Activated T-cell treated with anti-CD3 and anti-CD28 coated beads for 24 hours (primary cell): ENCODE results near the gene TTC34.
"Not testable (repeated sequence)": the region's sequence is repeated elsewhere in the genome, so short reads cannot be mapped to it uniquely, and the experiment has no call there.

Experiments used
- DNase-seq: peaks from one replicate; pipeline ENCODE4 v3.0.0-alpha.2; 2020; ENCODE audit warnings: low read depth

Gene TTC34

DNA sequence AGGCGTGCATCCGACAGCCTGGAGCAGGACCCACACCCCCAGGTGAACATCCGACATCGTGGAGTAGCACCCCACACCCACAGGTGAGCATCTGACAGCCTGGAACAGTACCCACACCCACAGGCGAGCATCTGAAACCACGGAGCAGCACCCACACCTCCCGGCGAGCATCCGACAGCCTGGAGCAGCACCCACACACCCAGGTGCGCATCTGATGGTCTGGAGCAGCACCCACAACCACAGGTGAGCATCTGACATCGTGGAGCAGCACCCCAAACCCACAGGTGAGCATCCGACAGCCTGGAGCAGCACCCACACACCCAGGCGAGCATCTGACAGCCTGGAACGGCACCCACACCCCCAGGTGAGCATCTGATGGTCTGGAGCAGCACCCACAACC, 46.1 kb downstream of the TTC34 start:
- DNase-seq: not testable (repeated sequence)

DNA sequence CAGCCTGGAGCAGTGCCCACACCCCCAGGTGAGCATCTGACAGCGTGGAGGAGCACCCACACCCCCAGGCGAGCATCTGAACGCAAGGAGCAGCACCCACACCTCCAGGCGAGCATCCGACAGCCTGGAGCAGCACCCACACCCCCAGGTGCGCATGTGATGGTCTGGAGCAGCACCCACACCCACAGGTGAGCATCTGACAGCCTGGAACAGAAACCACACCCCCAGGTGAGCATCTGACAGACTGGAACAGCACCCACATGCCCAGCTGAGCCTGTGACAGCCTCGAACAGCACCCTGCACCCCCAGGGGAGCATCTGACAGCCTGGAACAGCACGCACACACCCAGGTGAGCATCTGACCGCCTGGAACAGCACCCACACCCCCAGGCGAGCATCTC, 46.9 kb downstream of the TTC34 start:
- DNase-seq: not testable (repeated sequence)

DNA sequence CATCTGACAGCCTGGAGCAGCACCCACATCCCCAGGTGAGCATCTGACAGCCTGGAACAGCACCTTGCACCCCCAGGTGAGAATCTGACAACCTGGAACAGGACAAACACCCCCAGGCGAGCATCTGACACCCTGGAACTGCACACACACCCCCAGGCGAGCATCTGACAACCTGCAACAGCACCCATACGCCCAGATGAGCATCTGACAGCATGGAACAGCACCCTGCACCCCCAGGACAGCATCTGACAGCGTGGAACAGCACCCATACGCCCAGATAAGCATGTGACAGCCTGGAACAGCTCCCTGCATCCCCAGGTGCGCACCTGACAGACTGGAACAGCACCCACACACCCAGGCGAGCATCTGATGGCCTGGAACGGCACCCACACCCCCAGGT, 49.0 kb downstream of the TTC34 start:
- not testable (repeated sequence) for DNase-seq

DNA sequence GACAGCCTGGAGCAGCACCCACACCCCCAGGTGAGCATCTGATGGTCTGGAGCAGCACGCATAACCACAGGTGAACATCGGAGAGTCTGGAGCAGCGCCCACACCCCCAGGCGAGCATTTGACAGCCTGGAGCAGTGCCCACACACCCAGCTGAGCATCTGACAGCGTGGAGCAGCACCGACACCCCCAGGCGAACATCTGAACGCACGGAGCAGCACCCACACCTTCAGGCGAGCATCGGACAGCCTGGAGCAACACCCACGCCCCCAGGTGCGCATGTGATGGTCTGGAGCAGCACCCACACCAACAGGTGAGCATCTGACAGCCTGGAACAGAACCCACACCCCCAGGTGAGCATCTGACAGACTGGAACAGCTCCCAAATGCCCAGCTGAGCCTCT, 49.6 kb downstream of the TTC34 start:
- DNase-seq: not testable (repeated sequence)

DNA sequence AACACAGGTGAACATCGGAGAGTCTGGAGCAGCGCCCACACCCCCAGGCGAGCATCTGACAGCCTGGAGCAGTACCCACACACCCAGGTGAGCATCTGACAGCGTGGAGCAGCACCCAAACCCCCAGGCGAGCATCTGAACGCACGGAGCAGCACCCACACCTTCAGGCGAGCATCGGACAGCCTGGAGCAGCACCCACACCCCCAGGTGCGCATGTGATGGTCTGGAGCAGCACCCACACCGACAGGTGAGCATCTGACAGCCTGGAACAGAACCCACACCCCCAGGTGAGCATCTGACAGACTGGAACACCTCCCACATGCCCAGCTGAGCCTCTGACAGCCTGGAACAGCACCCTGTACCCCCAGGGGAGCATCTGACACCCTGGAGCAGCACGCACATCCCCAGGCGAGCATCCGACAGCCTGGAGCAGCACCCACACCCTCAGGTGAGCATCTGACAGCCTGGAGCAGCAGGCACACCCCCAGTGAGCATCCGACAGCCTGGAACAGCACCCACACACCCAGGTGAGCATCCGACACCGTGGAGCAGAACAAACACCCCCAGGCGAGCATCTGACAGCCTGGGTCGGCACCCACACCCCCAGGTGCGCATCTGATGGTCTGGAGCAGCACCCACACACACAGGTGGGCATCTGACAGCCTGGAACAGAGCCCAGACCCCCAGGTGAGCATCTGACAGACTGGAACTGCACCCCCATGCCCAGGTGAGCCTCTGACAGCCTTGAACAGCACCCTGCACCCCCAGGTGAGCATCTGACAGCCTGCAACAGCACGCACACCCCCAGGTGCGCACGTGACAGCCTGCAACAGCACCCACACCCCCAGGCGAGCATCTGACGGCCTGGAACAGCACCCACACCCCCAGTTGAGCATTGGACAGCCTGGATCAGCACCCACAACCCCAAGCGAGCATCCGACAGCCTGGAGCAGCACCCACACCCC, 50.4 kb downstream of the TTC34 start:
- not testable (repeated sequence) for DNase-seq

DNA sequence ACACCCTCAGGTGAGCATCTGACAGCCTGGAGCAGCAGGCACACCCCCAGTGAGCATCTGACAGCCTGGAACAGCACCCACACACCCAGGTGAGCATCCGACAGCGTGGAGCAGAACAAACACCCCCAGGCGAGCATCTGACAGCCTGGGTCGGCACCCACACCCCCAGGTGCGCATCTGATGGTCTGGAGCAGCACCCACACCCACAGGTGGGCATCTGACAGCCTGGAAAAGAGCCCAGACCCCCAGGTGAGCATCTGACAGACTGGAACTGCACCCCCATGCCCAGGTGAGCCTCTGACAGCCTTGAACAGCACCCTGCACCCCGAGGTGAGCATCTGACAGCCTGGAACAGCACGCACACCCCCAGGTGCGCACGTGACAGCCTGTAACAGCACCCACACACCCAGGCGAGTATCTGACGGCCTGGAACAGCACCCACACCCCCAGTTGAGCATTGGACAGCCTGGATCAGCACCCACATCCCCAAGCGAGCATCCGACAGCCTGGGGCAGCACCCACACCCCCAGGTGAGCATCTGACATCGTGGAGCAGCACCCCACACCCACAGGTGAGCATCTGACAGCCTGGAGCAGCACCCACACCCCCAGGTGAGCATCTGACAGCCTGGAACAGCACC, 51.3 kb downstream of the TTC34 start:
- DNase-seq: not testable (repeated sequence)

DNA sequence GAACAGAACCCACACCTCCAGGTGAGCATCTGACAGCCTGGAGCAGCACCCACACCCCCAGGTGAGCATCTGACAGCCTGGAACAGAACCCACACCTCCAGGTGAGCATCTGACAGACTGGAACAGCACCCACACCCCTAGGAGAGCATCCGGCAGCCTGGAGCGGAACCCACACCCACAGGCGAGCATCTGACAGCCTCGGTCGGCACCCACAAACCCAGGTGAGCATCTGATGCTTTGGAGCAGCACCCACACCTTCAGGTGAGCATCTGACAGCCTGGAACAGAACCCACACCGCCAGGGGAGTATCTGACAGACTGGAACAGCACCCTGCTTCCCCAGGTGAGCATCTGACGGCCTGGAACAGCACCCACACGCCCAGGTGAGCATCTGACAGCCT, 52.9 kb downstream of the TTC34 start:
- not testable (repeated sequence) for DNase-seq

DNA sequence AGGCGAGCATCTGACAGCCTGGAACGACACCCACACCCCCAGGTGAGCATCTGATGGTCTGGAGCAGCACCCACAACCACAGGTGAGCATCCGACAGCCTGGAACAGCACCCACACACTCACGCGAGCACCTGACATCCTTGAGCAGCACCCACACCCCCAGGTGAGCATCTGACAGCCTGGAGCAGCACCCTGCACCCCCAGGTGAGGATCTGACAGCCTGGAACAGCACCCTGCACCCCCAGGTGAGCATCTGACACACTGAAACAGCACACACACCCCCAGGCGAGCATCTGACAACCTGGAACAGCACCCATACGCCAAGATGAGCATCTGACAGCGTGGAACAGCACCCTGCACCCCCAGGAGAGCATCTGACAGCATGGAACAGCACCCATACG, 106.7 kb downstream of the TTC34 start:
- not testable (repeated sequence) for DNase-seq

DNA sequence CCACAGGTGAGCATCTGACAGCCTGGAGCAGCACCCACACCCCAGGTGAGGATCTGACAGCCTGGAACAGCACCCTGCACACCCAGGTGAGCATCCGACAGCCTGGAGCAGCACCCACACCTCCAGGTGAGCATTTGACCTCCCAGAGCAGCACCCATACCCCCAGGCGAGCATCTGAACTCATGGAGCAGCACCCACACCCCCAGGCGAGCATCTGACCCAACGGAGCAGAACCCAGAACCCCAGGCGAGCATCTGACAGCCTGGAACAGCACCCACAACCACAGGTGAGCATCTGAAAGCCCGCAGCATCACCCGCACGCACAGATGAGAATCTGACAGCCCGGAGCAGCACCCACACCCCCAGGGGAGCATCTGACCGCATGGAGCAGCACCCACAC, 111.3 kb downstream of the TTC34 start:
- DNase-seq: not testable (repeated sequence)

DNA sequence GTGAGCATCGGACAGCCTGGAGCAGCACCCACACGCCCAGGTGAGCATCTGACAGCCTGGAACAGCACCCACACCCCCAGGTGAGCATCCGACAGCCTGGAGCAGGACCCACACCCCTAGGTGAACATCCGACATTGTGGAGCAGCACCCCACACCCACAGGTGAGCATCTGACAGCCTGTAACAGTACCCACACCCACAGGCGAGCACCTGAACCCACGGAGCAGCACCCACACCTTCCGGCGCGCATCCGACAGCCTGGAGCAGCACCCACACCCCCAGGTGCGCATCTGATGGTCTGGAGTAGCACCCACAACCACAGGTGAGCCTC, 113.2 kb downstream of the TTC34 start:
- DNase-seq: not testable (repeated sequence)

DNA sequence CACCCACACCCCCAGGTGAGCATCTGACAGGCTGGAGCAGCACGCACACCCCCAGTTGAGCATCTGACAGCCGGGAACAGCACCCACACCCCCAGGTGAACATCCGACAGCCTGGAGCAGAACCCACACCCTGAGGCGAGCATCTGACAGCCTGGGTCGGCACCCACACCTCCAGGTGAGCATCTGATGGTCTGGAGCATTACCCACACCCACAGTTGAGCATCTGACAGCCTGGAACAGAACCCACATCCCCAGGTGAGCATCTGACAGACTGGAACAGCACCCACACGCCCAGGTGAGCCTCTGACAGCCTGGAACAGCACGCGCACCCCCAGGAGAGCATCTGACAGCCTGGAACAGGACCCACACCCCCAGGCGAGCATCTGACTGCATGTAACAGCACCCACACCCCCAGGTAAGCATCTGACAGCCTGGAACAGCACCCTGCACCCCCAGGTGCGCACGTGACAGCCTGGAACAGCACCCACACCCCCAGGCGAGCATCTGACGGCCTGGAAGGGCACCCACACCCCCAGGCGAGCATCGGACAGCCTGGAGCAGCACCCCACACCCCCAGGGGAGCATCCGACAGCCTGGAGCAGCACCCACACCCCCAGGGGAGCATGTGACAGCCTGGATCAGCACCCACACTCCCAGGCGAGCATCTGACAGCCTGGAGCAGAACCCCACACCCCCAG, 113.7 kb downstream of the TTC34 start:
- DNase-seq: not testable (repeated sequence)

DNA sequence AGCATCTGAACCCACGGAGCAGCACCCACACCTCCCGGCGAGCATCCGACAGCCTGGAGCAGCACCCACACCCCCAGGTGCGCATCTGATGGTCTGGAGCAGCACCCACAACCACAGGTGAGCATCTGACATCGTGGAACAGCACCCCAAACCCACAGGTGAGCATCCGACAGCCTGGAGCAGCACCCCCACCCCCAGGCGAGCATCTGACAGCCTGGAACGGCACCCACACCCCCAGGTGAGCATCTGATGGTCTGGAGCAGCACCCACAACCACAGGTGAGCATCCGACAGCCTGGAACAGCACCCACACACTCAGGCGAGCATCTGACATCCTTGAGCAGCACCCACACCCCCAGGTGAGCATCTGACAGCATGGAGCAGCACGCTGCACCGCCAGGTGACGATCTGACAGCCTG, 114.3 kb downstream of the TTC34 start:
- DNase-seq: not testable (repeated sequence)

DNA sequence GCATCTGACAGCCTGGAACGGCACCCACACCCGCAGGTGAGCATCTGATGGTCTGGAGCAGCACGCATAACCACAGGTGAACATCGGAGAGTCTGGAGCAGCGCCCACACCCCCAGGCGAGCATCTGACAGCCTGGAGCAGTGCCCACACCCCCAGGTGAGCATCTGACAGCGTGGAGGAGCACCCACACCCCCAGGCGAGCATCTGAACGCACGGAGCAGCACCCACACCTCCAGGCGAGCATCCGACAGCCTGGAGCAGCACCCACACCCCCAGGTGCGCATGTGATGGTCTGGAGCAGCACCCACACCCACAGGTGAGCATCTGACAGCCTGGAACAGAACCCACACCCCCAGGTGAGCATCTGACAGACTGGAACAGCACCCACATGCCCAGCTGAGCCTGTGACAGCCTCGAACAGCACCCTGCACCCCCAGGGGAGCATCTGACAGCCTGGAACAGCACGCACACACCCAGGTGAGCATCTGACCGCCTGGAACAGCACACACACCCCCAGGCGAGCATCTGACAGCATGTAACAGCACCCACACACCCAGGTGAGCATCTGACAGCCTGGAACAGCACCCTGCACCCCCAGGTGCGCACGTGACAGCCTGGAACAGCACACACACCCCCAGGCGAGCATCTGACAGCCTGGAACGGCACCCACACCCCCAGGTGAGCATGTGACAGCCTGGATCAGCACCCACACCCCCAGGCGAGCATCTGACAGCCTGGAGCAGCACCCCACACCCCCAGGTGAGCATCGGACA, 115.2 kb downstream of the TTC34 start:
- not testable (repeated sequence) for DNase-seq

DNA sequence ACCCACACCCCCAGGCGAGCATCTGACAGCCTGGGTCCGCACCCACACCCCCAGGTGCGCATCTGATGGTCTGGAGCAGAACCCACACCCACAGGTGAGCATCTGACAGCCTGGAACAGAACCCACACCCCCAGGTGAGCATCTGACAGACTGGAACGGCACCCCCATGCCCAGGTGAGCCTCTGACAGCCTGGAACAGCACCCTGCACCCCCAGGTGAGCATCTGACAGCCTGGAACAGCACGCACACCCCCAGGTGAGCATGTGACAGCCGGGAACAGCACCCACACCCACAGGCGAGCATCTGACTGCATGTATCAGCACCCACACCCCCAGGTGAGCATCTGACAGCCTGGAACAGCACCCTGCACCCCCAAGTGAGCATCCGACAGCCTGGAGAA, 115.8 kb downstream of the TTC34 start:
- not testable (repeated sequence) for DNase-seq

DNA sequence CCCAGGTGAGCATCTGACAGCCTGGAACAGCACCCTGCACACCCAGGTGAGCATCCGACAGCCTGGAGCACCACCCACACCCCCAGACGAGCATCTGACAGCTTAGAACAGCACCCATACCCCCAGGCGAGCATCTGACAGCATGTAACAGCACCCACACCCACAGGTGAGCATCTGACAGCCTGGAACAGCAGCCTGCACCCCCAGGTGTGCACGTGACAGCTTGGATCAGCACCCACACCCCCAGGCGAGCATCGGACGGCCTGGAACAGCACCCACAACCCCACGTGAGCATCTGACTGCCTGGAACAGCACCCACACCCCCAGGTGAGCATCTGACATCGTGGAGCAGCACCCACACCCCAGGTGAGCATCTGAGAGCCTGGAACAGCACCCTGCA, 116.6 kb downstream of the TTC34 start:
- DNase-seq: not testable (repeated sequence)

DNA sequence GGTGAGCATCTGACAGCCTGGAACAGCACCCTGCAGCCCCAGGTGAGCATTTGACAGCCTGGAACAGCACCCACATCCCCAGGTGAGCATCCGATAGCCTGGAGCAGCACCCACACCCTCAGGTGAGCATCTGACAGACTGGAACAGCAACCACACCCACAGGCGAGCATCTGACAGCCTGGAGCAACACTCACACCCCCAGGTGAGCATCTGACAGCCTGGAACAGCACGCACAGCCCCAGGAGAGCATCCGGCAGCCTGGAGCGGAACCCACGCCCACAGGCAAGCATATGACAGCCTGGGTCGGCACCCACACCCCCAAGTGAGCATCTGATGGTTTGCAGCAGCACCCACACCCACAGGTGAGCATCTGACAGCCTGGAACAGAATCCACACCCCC, 117.5 kb downstream of the TTC34 start:
- DNase-seq: not testable (repeated sequence)

DNA sequence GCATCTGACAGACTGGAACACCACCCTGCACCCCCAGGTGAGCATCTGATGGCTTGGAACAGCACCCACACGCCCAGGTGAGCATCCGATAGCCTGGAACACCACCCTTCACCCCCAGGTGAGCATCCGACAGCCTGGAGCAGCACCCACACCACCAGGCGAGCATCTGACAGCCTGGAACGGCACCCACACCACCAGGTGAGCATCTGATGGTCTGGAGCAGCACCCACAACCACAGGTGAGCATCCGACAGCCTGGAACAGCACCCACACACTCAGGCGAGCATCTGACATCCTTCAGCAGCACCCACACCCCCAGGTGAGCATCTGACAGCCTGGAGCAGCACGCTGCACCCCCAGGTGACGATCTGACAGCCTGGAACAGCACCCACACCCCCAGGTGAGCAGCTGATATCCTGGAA, 118.2 kb downstream of the TTC34 start:
- not testable (repeated sequence) for DNase-seq

DNA sequence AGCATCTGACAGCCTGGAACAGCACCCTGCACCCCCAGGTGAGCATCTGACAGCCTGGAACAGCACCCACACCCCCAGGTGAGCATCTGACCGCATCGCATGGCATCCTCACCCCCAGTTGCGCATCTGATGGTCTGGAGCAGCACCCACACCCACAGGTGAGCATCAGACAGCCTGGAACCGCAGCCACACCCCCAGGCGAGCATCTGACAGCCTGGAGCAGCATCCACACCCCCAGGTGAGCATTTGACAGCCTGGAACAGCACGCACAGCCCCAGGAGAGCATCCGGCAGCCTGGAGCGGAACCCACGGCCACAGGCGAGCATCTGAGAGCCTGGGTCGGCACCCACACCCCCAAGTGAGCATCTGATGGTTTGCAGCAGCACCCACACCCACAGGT, 118.6 kb downstream of the TTC34 start:
- not testable (repeated sequence) for DNase-seq

DNA sequence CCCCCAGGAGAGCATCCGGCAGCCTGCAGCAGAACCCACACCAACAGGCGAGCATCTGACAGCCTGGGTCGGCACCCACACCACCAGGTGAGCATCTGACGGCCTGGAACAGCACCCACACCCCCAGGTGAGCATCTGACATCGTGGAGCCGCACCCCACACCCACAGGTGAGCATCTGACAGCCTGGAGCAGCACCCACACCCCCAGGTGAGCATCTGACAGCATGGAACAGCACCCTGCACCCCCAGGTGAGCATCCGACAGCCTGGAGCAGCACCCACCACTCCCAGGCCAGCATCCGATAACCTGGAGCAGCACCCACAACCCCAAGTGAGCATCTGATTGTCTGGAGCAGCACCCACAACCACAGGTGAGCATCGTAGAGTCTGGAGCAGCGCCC, 124.8 kb downstream of the TTC34 start:
- DNase-seq: not testable (repeated sequence)

DNA sequence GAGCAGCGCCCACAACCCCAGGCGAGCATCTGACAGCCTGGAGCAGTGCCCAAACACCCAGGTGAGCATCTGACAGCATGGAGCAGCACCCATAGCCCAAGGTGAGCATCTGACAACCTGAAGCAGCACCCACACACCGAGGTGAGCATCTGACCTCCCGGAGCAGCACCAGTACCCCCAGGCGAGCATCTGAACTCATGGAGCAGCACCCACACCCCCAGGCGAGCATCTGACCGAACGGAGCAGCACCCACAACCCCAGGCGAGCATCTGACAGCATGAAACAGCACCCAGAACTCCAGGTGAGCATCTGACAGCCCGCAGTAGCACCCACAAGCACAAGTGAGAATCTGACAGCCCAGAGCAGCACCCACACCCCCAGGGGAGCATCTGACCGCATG, 129.8 kb downstream of the TTC34 start:
- DNase-seq: not testable (repeated sequence)

DNA sequence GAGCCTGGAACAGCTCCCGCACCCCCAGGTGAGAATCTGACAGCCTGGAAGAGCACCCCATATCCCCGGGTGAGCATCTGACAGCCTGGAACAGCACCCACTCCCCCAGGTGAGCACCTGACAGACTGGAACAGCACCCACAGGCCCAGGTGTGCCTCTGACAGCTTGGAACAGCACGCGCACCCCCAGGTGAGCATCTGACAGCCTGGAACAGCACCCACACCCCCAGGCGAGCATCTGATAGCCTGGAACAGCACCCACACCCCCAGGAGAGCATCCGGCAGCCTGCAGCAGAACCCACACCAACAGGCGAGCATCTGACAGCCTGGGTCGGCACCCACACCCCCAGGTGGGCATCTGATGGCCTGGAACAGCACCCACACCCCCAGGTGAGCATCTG, 141.7 kb downstream of the TTC34 start:
- not testable (repeated sequence) for DNase-seq

DNA sequence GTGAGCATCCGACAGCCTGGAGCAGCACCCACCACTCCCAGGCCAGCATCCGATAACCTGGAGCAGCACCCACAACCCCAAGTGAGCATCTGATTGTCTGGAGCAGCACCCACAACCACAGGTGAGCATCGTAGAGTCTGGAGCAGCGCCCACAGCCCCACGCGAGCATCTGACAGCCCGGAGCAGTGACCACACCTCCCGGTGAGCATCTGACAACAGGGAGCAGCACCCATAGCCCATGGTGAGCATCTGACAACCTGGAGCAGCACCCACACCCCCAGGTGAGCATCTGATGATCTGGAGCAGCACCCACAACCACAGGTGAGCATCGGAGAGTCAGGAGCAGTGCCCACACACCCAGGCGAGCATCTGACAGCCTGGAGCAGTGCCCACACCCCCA, 143.6 kb downstream of the TTC34 start:
- DNase-seq: not testable (repeated sequence)
